Fibroblast of skin of back (primary cell): ENCODE measurements around the gene ELOVL1.
A peak's percentile ranks its signal among the peaks of the same experiment; 100 is the strongest.

Experiments used
- DNase-seq: peaks from one replicate; pipeline ENCODE4 v3.0.0-alpha.2; 2013

Gene ELOVL1

GRCh38 chr1:43354471-43354870 is 13.3 kb downstream of the ELOVL1 start:
- no peak for DNase-seq

GRCh38 chr1:43352881-43353280 is 14.9 kb downstream of the ELOVL1 start:
- no peak for DNase-seq

- DNase-seq, result no peak
Measured at GRCh38 chr1:43352351-43352705, 15.5 kb downstream of the ELOVL1 start.

GRCh38 chr1:43351421-43352350 is 16.1 kb downstream of the ELOVL1 start:
- DNase-seq, result no peak

GRCh38 chr1:43350976-43351375 is 16.8 kb downstream of the ELOVL1 start:
- no peak for DNase-seq

GRCh38 chr1:43349594-43350306 is 18.1 kb downstream of the ELOVL1 start:
- DNase-seq, result peak; percentile 88

- DNase-seq, result peak; percentile 49
Measured at GRCh38 chr1:43348809-43349593, 18.8 kb downstream of the ELOVL1 start.

GRCh38 chr1:43348343-43348808 is 19.4 kb downstream of the ELOVL1 start:
- no peak for DNase-seq

GRCh38 chr1:43346636-43347035 is 21.2 kb downstream of the ELOVL1 start:
- no peak for DNase-seq

- DNase-seq, result no peak
Measured at GRCh38 chr1:43345120-43345519, 22.7 kb downstream of the ELOVL1 start.

GRCh38 chr1:43344267-43344850 is 23.5 kb downstream of the ELOVL1 start:
- DNase-seq, result no peak

- DNase-seq, result no peak
Measured at GRCh38 chr1:43340559-43340958, 27.3 kb downstream of the ELOVL1 start.

GRCh38 chr1:43339584-43340232 is 28.1 kb downstream of the ELOVL1 start:
- DNase-seq, result no peak

- no peak for DNase-seq
Measured at GRCh38 chr1:43338001-43338400, 29.8 kb downstream of the ELOVL1 start.

- no peak for DNase-seq
Measured at GRCh38 chr1:43337588-43337987, 30.2 kb downstream of the ELOVL1 start, which contains the start of gene MPL. Gene MPL (plus strand): TSS chr1:43337818. CDS start chr1:43337849, 31 bp downstream.

GRCh38 chr1:43334453-43335205 is 33.2 kb downstream of the ELOVL1 start:
- DNase-seq, result no peak

GRCh38 chr1:43331688-43332087 is 36.1 kb downstream of the ELOVL1 start:
- DNase-seq, result no peak

GRCh38 chr1:43329995-43330751 is 37.6 kb downstream of the ELOVL1 start:
- peak; percentile 92 for DNase-seq

- peak; percentile 32 for DNase-seq
Measured at GRCh38 chr1:43327549-43328292, 40.1 kb downstream of the ELOVL1 start.

GRCh38 chr1:43325381-43325780 is 42.4 kb downstream of the ELOVL1 start:
- DNase-seq, result no peak
